Measurements from ENCODE around the gene RYR1. TPM values are rescaled to one million over a fixed set of nuclear protein-coding genes. Genes with fewer than 3 reads are reported as not detected.

Gene RYR1
- polyA plus RNA-seq, 1 of the 3 experiments (the other 2 are of a cell fraction) = under 0.01 TPM

GRCh38 chr19:38565691-38566105 lies 132.2 kb downstream of the RYR1 start:
- Histone ChIP-seq H3K4me2 (no peak overlapping the region), H3K9me3 (no peaks in the 10 kb centered on the region), H3K4me3 (ENCODE audit: low read depth in 2 of 2, low read length in 1 of 2) (no peak overlapping the region), H3K79me2 (ENCODE audit: insufficient read depth) (no peaks in the 10 kb centered on the region), H2AFZ (ENCODE audit: low read depth) (no peak overlapping the region), H3K36me3 (replicated peaks in 1 of 2; ENCODE audit: control insufficient read depth in 1 of 2, insufficient read depth in 2 of 2, low read length in 1 of 2) (no peaks in the 10 kb centered on the region), H3F3A (replicated peaks; ENCODE audit: insufficient read depth) (no peaks in the 10 kb centered on the region), H3K27me3 (ENCODE audit: insufficient read depth) (peaks cover 12% of the 10 kb centered on the region), H3K4me1 (ENCODE audit: control insufficient read depth in 1 of 2, insufficient read depth in 2 of 2, low read depth in 1 of 2, low read length in 1 of 2) (no peaks in the 10 kb centered on the region), H3K9ac (no peak overlapping the region), H3K27ac (ENCODE audit: low read depth in 2 of 2, low read length in 1 of 2) (no peak overlapping the region), H4K20me1 (ENCODE audit: insufficient read depth) (no peaks in the 10 kb centered on the region), H3K9me2 (no peaks in the 10 kb centered on the region)
- WGBS (ENCODE audit: low lambda C conversion rate) = 90% methylated on average over 21 of the region's 21 CpGs
- POLR2A ChIA-PET = no interaction called here
- no peak for TF ChIP-seq YY1 (IDR thresholded peaks at IDR 0.05; ENCODE audit: low read depth)
- TF ChIP-seq TAF1 (IDR thresholded peaks at IDR 0.05; ENCODE audit: borderline replicate concordance, low read depth, low read length) = no peak
- TF ChIP-seq TCF12 (IDR thresholded peaks at IDR 0.05) = no peak
- TF ChIP-seq EZH2phosphoT487 (IDR thresholded peaks at IDR 0.05; ENCODE audit: borderline replicate concordance, low read depth) = no peak
- TF ChIP-seq RFX5 (IDR thresholded peaks at IDR 0.05; ENCODE audit: low read length) = no peak
- TF ChIP-seq FOXJ3 (CRISPR knock-in tag; IDR thresholded peaks at IDR 0.05) = no peak
- TF ChIP-seq PBX3 (IDR thresholded peaks at IDR 0.05) = no peak
- TF ChIP-seq, protein P1, sequence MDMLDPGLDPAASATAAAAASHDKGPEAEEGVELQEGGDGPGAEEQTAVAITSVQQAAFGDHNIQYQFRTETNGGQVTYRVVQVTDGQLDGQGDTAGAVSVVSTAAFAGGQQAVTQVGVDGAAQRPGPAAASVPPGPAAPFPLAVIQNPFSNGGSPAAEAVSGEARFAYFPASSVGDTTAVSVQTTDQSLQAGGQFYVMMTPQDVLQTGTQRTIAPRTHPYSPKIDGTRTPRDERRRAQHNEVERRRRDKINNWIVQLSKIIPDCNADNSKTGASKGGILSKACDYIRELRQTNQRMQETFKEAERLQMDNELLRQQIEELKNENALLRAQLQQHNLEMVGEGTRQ (IDR thresholded peaks at IDR 0.05; ENCODE audit: borderline replicate concordance, low read depth, low read length) = no peak
- no peak for TF ChIP-seq POLR2AphosphoS5 (IDR thresholded peaks at IDR 0.05; ENCODE audit: low read depth, low read length)
- CTCF ChIA-PET = interaction anchor here (1.2 to 1.6 kb wide), 2 partner anchors 21 to 69 kb away, joined by 3 to 6 read pairs; no protein-coding TSS in a partner anchor
- no peak for DNase-seq

- no peaks in the 10 kb centered on the region for H3K9me3 ChIP-seq
- TF ChIP-seq YY1 (IDR thresholded peaks at IDR 0.05; ENCODE audit: low read depth) (no peak), TCF12 (IDR thresholded peaks at IDR 0.05) (no peak), RCOR1 (IDR thresholded peaks at IDR 0.05; ENCODE audit: low read length) (no peak), ELF1 (IDR thresholded peaks at IDR 0.05) (no peak), MXI1 (IDR thresholded peaks at IDR 0.05; ENCODE audit: low read depth, low read length) (no peak), MAX (IDR thresholded peaks at IDR 0.05; ENCODE audit: low read depth) (no peak), CTCF (IDR thresholded peaks at IDR 0.05) (no peak), NRF1 (IDR thresholded peaks at IDR 0.05; ENCODE audit: low read depth, low read length) (no peak), USF1 (IDR thresholded peaks at IDR 0.05; ENCODE audit: borderline replicate concordance, low read depth) (no peak)
- TF ChIP-seq, protein P1 (IDR thresholded peaks at IDR 0.05; ENCODE audit: borderline replicate concordance, low read depth, low read length) = no peak
- peaks cover 3% of the 10 kb centered on the region for H3K27me3 ChIP-seq (ENCODE audit: insufficient read depth)
- DNase-seq = no peak
- no peak overlapping the region for H3K9ac ChIP-seq
- no peaks in the 10 kb centered on the region for H3F3A ChIP-seq (replicated peaks; ENCODE audit: insufficient read depth)
- CTCF ChIA-PET = interaction anchor here (0.6 kb wide), 1 partner anchor 25 kb away, joined by 3 read pairs; no protein-coding TSS in a partner anchor
- no peaks in the 10 kb centered on the region for H3K79me2 ChIP-seq (ENCODE audit: insufficient read depth)
- no peaks in the 10 kb centered on the region for H3K9me2 ChIP-seq
- no peak overlapping the region for H3K27ac ChIP-seq (ENCODE audit: low read depth in 2 of 2, low read length in 1 of 2)
- no peaks in the 10 kb centered on the region for H3K36me3 ChIP-seq (replicated peaks in 1 of 2; ENCODE audit: control insufficient read depth in 1 of 2, insufficient read depth in 2 of 2, low read length in 1 of 2)
- H3K4me1 ChIP-seq (ENCODE audit: control insufficient read depth in 1 of 2, insufficient read depth in 2 of 2, low read depth in 1 of 2, low read length in 1 of 2) = no peaks in the 10 kb centered on the region
- no peak overlapping the region for H2AFZ ChIP-seq (ENCODE audit: low read depth)
- 63% methylated on average over 6 of the region's 6 CpGs for WGBS (ENCODE audit: low lambda C conversion rate)
- H3K4me3 ChIP-seq (ENCODE audit: low read depth in 2 of 2, low read length in 1 of 2) = no peak overlapping the region
- POLR2A ChIA-PET = no interaction called here
- no peak overlapping the region for H3K4me2 ChIP-seq
- H4K20me1 ChIP-seq (ENCODE audit: insufficient read depth) = no peaks in the 10 kb centered on the region
Measured at GRCh38 chr19:38569368-38569983, 136.0 kb downstream of the RYR1 start.

Measured in SK-N-SH (cell line).